Heart left ventricle (tissue), 16 donors: ENCODE measurements around the gene PRSS16. TPM values are rescaled to one million over a fixed set of nuclear protein-coding genes. Genes with fewer than 3 reads are reported as not detected.

ENCODE experiments used
- ATAC-seq, 4 donors: fragments of 200-7000 bp; cut with Tn5 transposase; one replicate each; pipeline ENCODE4 v1.9.1; 2020 to 2022; ENCODE audit warnings: moderate library complexity in 4 of 4, mild to moderate bottlenecking in 3 of 4, moderate number of reproducible peaks in 1 of 4
- DNase-seq, 5 donors: peaks; one replicate each; pipeline ENCODE4 v3.0.0-alpha.2; 2020
- H3K27ac ChIP-seq, 12 donors: fragments of 200-600 bp; sonication (generic) in 4 of 12; one replicate each; pipeline versions ENCODE4 v1.5.0 to v1.8.0; 2016 to 2022; ENCODE audit warnings: mild to moderate bottlenecking in 2 of 12
- H3K27me3 ChIP-seq, 9 donors: fragments of 200-600 bp; sonication (generic) in 2 of 9; one replicate each; pipeline versions ENCODE4 v1.5.1 to v1.8.0; 2016 to 2022; ENCODE audit warnings: mild to moderate bottlenecking in 3 of 9
- H3K36me3 ChIP-seq, 9 donors: fragments of 200-600 bp; sonication (generic) in 2 of 9; one replicate each; pipeline versions ENCODE4 v1.5.0 to v1.8.0; 2018 to 2022; ENCODE audit warnings: mild to moderate bottlenecking in 2 of 9
- H3K4me1 ChIP-seq, 12 donors: fragments of 200-600 bp; sonication (generic) in 4 of 12; one replicate each; pipeline versions ENCODE4 v1.5.0 to v1.8.0; 2016 to 2022; ENCODE audit warnings: mild to moderate bottlenecking in 3 of 12
- H3K4me3 ChIP-seq, 12 donors: fragments of 200-600 bp; sonication (generic) in 4 of 12; one replicate each; pipeline versions ENCODE4 v1.5.0 to v1.8.0; 2017 to 2022; ENCODE audit warnings: mild to moderate bottlenecking in 9 of 12, moderate library complexity in 4 of 12
- H3K9me3 ChIP-seq, 12 donors: fragments of 200-600 bp; sonication (generic) in 4 of 12; one replicate each; pipeline versions ENCODE4 v1.5.0 to v1.8.0; 2016 to 2022; ENCODE audit warnings: mild to moderate bottlenecking in 1 of 12
- CTCF ChIP-seq, 12 donors: fragments of 200-600 bp; sonication (generic) in 4 of 12; IDR thresholded peaks; one replicate each; pipeline versions ENCODE4 v1.5.0 to v1.8.0; 2018 to 2022; ENCODE audit warnings: antibody characterized with exemption in 12 of 12, mild to moderate bottlenecking in 5 of 12
- POLR2A ChIP-seq, 2 donors: fragments of 450-650 bp; IDR thresholded peaks; one replicate each; pipeline ENCODE4 v1.6.1; 2017; ENCODE audit warnings: antibody characterized with exemption in 2 of 2, mild to moderate bottlenecking in 2 of 2, moderate library complexity in 2 of 2
- WGBS, 4 donors: extraction: QIAGEN DNeasy Blood & Tissue Kit in 2 of 4; methylation state at CpG; one replicate each; pipeline versions ENCODE4 v1.1.5 to v1.1.7; 2013 to 2018; 5-methylcytosine and 5-hydroxymethylcytosine counted together
- intact Hi-C, 10 donors: fragments of 100-400 bp; cut with DNase I; formaldehyde crosslinking; loops; one replicate each; pipeline versions ENCODE4 v1.11.1 to v1.14.2; 2022
- polyA plus RNA-seq, 2 donors: library from polyadenylated mRNA; stranded (reverse); fragments of 200-250 nt; gene quantifications; one replicate each; pipeline ENCODE4 v1.2.3, GENCODE V29; 2013
- total RNA-seq, 9 donors: library from RNA; depleted of rRNA in 2 of 9; stranded (reverse); fragments of >200 nt in 2 of 9; fragmentation: NEBNext Ultra II Directional in 3 of 9; extraction: Animal tissue kit (Norgen Biotek cat#: 25700) in 3 of 9; gene quantifications; one replicate each; pipeline versions ENCODE4 v1.1.0 to v1.2.4, GENCODE V29; 2016 to 2023
- donor health status: ischemic (EF 13 %, LVEDD 7.1; RV severe dilation, severe dysfunction).
- donor health status: healthy with polysubstance abuse.
- donor health status: DM: no; HTN: yes; CAD: no.
- donor health status: DM: no; HTN: no; CAD: no.
- donor health status: ischemic (EF 25% LVEDD 6.9; RV normal size, moderate dysfunction).
- donor health status: ischemic (EF 25% LVEDD 5.7; RV mildly dilated, moderate dysfunction).
- donor health status: healthy.
- donor health status: DM: yes; HTN: yes; CAD: no.
- donor health status: ischemic (EF 35%, LVEDD 5.7; RV mildly dilated, moderate dysfunction).
- donor health status: nonischemic (EF 11% LVEDD 7.7; RV severe dilation, severe dysfunction).
- donor health status: DM: yes; HTN: yes; CAD: no.
- donor health status: PGD.
- donor health status: ischemic (EF 29% LVEDD 5.4; RV normal size, mild dysfunction).
- donor health status: nonischemic (EF 23%, LVEDD 6.1; RV moderate dilation, normal function).

The PRSS16 gene
- total and polyA plus RNA-seq, 11 donors, result 0.11 to 1.5 TPM; not detected in 9

- peaks cover 0 to 89% (median 38%) of the 10 kb centered on the region in 9 donors for H3K27me3 ChIP-seq
- no peak for ATAC-seq
- intact Hi-C loops, result no loop called here
Observed at GRCh38 chr6:27228963-27229477, 18.5 kb upstream of the PRSS16 start.

GRCh38 chr6:27230758-27231111 is 16.8 kb upstream of the PRSS16 start:
- no peaks in the 10 kb centered on the region for H3K4me1 ChIP-seq
- H3K36me3 ChIP-seq, result no peaks in the 10 kb centered on the region
- peaks cover 0 to 91% (median 38%) of the 10 kb centered on the region in 9 donors for H3K27me3 ChIP-seq
- intact Hi-C loops, result no loop called here
- TF ChIP-seq CTCF (IDR thresholded peaks at IDR 0.05) (no peak), POLR2A (IDR thresholded peaks at IDR 0.05) (no peak)
- H3K4me3 ChIP-seq, result no peak overlapping the region
- 19 to 39% (median 33%) methylated on average over 7 of the region's 7 CpGs for WGBS, 4 donors
- H3K27ac ChIP-seq, result no peak overlapping the region
- DNase-seq, result no peak
- no peak for ATAC-seq
- no peaks in the 10 kb centered on the region for H3K9me3 ChIP-seq

More at GRCh38 chr6:27228963-27229477, 18.5 kb upstream of the PRSS16 start:
- 59 to 72% (median 65%) methylated on average over 5 of the region's 5 CpGs for WGBS, 4 donors
- Histone ChIP-seq H3K4me1 (no peaks in the 10 kb centered on the region), H3K36me3 (no peaks in the 10 kb centered on the region), H3K9me3 (no peaks in the 10 kb centered on the region), H3K27ac (no peak overlapping the region), H3K4me3 (no peak overlapping the region)
- TF ChIP-seq POLR2A (IDR thresholded peaks at IDR 0.05), result no peak
- TF ChIP-seq CTCF (IDR thresholded peaks at IDR 0.05), result no peak
- no peak for DNase-seq

GRCh38 chr6:27234576-27234975 is 12.9 kb upstream of the PRSS16 start:
- no peaks in the 10 kb centered on the region for H3K36me3 ChIP-seq
- WGBS, 4 donors, result 54 to 74% (median 63%) methylated on average over 3 of the region's 3 CpGs
- no peak overlapping the region for H3K4me3 ChIP-seq
- H3K27ac ChIP-seq, result no peak overlapping the region
- no peaks in the 10 kb centered on the region for H3K4me1 ChIP-seq
- H3K27me3 ChIP-seq, result peaks cover 12 to 95% (median 59%) of the 10 kb centered on the region in 9 donors
- DNase-seq (no peak), ATAC-seq (no peak)
- no peaks in the 10 kb centered on the region for H3K9me3 ChIP-seq
- TF ChIP-seq CTCF (IDR thresholded peaks at IDR 0.05), result no peak
- TF ChIP-seq POLR2A (IDR thresholded peaks at IDR 0.05), result no peak
- intact Hi-C loops, result no loop called here

- no peak overlapping the region for H3K4me3 ChIP-seq
- no peaks in the 10 kb centered on the region for H3K9me3 ChIP-seq
- no peak for TF ChIP-seq POLR2A (IDR thresholded peaks at IDR 0.05)
- no peak for TF ChIP-seq CTCF (IDR thresholded peaks at IDR 0.05)
- H3K4me1 ChIP-seq, result no peaks in the 10 kb centered on the region
- no peak for ATAC-seq
- 14 to 18% (median 16%) methylated on average over 20 of the region's 20 CpGs for WGBS, 4 donors
- peaks cover 12 to 93% (median 63%) of the 10 kb centered on the region in 9 donors for H3K27me3 ChIP-seq
- H3K36me3 ChIP-seq, result no peaks in the 10 kb centered on the region
- H3K27ac ChIP-seq, result no peak overlapping the region
- intact Hi-C loops, result no loop called here
- no peak for DNase-seq
Observed at GRCh38 chr6:27237089-27237803, 10.3 kb upstream of the PRSS16 start.
